ENCODE data around the gene FBXL13.
"Not testable (repeated sequence)": the region's sequence is repeated elsewhere in the genome, so short reads cannot be mapped to it uniquely, and the experiment has no call there.

Gene FBXL13

GRCh38 chr7:102935450-102936115 is 139.0 kb downstream of the FBXL13 start:
- no peak for DNase-seq (ENCODE audit: low read depth)

DNA sequence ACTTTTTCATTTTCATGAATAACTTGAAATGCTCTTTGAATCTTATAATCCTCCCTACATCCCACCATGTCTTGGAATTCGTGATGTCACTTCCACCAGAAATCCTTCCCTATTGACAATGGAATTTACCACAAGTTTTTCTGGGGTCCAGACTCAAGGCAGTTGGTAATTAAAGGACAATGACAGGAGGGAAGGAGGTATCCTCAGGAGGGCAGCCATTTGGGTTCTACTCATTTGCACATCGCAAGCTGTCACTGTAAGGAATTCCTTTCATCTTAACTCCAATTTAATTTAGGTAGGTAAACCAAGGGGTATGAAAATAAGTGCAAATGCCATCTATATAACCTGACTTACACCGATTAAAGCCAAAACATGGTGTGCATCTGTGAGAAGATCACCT is 139.9 kb downstream of the FBXL13 start:
- no peak for DNase-seq (ENCODE audit: low read depth)

GRCh38 chr7:102934239-102934638 is 140.4 kb downstream of the FBXL13 start:
- no peak for DNase-seq (ENCODE audit: low read depth)

- DNase-seq (ENCODE audit: low read depth) = peak; percentile 77
Observed at GRCh38 chr7:102933763-102934162, 140.8 kb downstream of the FBXL13 start.

DNA sequence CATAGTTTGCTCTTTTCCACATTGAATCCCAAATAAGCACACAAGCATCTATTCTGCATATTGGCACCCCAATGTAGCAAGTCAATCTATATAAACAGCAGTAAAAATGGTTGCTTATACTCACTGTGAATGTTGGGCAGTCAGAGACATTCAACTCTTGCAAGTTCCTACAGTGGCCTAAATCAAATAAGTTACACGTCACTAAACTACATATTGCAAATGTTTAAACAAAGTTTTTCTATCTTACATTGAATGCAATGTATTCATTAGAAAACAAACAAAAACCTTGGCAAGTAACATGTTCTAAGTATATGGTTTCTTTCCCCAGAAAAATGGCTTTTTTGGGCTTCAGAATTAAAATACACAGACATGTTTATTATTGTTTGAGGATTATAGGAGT is 142.8 kb downstream of the FBXL13 start:
- DNase-seq (ENCODE audit: low read depth) = no peak

- no peak for DNase-seq (ENCODE audit: low read depth)
Observed at GRCh38 chr7:102927312-102927933, 147.2 kb downstream of the FBXL13 start.

DNA sequence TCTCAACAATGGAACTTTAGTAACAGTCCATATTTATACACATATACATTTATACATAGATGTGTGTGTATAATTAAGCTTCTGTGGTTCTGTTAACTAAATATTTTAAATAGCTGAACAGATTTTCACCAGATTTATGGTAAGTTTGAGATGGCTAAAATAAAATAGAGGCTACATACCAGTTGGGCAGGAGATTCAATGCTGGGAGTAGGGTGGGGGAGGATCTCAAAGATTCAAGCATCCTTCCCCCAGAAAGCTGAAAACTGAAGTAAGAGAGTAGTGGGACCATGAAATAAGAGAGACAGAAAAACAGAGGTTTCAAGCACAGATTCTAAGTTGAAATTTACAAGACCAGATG is 147.8 kb downstream of the FBXL13 start:
- no peak for DNase-seq (ENCODE audit: low read depth)

DNA sequence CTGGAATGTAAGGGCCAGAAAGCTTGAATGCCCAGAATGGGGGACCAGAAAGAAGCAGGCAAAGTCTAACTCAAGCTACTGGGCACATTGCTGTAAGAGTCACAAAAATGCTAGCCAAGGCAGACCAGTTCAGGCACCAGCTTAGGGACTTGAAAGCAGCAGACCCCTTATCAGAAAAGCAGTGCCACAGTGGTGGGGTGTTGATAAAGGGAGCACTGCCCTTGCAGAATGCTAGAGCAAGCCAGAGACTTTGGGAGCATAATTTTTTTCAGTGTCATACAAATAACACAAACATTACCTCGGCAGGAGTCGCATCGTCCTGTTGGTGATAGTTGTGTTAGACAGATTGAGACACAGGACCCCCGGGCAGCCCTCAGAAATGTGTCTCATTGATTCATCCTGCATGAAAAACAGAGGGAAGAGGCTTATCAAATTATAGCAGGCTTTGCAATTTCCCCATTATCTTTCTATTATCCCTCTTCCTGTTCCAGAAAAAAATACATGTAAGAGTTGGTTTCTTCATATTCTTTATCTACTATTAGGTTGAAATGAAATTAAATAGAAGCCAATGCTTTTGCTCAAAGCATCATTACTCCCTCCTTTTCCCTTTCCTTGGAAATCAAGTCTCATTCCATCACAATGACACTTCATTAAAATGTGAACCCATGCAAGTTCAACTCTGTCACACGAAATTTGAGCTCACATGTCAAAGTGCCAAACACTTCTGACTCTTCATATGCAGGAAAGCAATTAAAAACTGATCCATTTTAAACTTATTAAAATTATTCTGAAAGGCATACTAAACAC is 148.4 kb downstream of the FBXL13 start:
- peak; percentile 52 for DNase-seq (ENCODE audit: low read depth)

GRCh38 chr7:102918845-102919244 is 155.8 kb downstream of the FBXL13 start:
- DNase-seq (ENCODE audit: low read depth) = no peak

- DNase-seq (ENCODE audit: low read depth) = no peak
Observed at GRCh38 chr7:102917436-102918353, 156.9 kb downstream of the FBXL13 start.

- no peak for DNase-seq (ENCODE audit: low read depth)
Observed at GRCh38 chr7:102916881-102917280, 157.7 kb downstream of the FBXL13 start.

GRCh38 chr7:102916426-102916825 is 158.2 kb downstream of the FBXL13 start:
- DNase-seq (ENCODE audit: low read depth) = peak; percentile 48

DNA sequence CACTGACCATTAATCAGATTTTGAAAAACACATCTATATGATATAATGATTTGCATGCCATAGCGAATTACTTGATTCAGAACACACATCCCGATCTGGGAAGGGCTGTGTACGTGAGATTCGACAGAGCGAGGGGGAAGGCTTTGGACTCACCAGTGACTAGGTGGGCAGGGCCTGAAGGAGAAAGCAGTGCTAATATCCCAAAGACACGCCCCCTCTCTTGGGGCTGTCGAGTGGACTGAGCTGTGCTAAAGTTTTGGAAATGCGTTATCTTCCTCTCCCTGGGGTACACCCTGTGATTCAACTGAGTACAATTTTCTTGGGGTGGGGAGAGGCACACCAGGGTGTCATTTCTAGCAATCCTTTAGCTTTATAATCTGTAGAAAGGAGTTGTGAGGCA is 160.0 kb downstream of the FBXL13 start:
- no peak for DNase-seq (ENCODE audit: low read depth)

DNA sequence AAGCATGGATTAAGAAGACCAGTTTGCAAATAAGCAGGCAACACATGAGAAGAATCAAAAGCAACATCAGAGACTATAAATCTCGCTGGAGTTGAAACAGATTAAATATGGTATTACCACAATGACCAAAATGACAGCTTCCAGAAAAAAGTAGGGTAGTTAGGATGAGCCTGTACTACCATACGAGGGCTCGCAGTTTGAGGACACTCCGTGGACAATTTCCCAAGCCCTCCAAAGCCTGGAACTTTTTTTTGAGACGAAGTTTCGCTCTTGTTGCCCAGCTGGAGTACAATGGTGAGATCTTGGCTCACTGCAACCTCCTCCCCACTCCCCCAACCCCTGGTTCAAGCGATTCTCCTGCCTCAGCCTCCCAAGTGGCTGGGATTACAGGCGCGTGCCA is 160.8 kb downstream of the FBXL13 start:
- DNase-seq (ENCODE audit: low read depth) = no peak

DNA sequence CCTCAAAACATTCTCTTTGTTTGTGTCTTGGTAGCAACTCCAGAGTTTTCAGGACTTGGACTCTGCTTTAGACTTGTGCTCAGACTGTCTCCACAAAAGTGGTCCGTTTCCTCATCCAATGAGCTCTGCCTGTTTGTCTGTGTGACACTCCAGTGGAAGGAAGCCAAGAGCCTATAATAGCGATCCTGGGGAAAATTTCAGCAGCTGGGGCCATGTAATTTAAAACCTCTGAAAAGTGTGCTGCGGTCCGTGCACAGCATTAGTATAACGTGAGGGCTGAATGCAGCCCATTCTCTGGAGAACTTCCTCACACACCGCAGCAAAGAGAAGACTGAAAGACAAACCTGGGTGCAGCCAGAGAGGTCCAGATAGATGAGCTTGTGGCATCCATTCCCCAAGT is 161.9 kb downstream of the FBXL13 start, which contains the start of gene LRRC17:
TSS of gene LRRC17 (plus strand) at position 259 of the 400 bp plus-strand sequence. CDS start 20,914 bp downstream, outside the sequence.
- DNase-seq (ENCODE audit: low read depth) = no peak

GRCh38 chr7:102908676-102909075 is 165.9 kb downstream of the FBXL13 start:
- no peak for DNase-seq (ENCODE audit: low read depth)

- not testable (repeated sequence) for DNase-seq (ENCODE audit: low read depth)
Observed at GRCh38 chr7:102903576-102903975, 171.0 kb downstream of the FBXL13 start.

DNA sequence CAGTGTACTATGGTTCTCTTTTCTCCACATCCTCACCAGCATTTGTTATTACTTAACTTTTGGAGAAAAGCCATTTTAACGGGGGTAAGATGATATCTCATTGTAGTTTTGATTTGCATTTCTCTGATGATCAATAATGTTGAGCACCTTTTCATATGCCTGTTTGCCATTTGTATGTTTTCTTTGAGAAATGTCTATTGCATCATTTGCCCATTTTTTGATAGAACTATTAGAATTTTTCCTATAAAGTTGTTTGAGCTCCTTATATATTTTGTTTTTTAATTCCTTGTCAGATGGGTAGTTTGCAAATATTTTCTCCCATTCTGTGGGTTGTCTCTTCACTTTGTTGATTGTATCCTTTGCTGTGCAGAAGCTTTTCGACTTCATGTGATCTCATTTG is 172.5 kb downstream of the FBXL13 start:
- DNase-seq (ENCODE audit: low read depth) = not testable (repeated sequence)

DNA sequence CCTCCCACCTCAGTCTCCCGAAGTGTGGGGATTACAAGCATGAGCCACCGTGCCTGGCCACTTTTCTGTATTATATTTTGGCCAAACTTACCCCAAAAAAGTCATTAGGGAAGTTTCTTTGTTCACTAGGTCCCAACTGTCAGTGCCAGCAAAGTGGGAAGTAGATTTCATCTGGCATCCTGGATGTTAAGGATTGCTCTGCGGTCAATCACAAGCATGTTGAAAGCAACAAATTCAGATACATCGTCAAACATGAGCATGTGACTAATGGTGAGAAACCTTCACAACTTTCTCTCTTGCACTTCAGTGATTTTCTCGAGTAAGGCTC is 176.1 kb downstream of the FBXL13 start:
- DNase-seq (ENCODE audit: low read depth) = no peak

GRCh38 chr7:102897856-102898531 is 176.6 kb downstream of the FBXL13 start:
- no peak for DNase-seq (ENCODE audit: low read depth)

DNA sequence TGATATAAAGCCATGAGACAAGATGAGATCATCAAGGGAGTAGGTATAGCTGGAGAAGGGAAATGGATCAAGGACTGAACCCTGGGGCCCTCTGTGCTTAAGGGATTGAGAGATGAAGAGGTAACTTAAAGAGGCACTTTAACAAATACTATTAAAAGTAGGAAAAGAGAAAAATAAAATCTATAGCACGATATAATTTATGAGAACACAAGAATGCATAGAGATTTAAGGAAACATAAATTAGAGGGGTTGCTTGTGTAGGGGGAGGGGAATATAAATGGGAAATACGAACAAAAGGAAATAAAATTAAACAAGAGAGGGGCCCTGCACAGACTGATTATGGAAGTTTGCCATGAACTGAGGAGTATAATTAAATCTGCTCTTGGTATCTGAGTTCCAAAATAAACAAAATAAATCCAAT is 177.4 kb downstream of the FBXL13 start:
- no peak for DNase-seq (ENCODE audit: low read depth)

- DNase-seq (ENCODE audit: low read depth) = no peak
Observed at GRCh38 chr7:102896585-102896984, 178.0 kb downstream of the FBXL13 start.

All from stromal cell of bone marrow (primary cell).